DMS 273 (cell line): ENCODE data around the gene RPS19.
"Not testable (repeated sequence)": the region's sequence is repeated elsewhere in the genome, so short reads cannot be mapped to it uniquely, and the experiment has no call there.

Experiments used
- DNase-seq: peaks from one replicate; lab custom pipeline; 2025; ENCODE audit not compliant: unreplicated experiment; lab: John Stamatoyannopoulos, UW

RPS19 gene

DNA sequence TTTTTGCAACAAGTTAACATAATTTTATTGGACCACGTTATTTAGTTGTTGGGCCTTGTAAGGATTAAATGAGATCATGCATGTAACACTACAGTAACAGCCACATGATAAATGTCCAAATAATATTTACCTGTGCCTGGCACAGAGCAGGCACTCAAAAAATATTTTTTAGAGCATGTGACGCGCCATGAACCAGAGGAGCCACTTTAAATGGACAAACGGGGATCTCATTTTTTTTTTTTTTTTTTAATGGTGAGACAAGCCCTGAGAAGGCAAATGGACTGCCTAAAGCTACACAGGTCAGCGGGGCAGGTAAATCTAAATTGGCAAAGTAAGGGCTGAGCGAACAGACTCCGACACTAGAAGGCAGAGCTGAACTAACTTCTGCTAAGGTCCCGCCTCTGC lies 840 bp upstream of the RPS19 start:
- DNase-seq = no peak

DNA sequence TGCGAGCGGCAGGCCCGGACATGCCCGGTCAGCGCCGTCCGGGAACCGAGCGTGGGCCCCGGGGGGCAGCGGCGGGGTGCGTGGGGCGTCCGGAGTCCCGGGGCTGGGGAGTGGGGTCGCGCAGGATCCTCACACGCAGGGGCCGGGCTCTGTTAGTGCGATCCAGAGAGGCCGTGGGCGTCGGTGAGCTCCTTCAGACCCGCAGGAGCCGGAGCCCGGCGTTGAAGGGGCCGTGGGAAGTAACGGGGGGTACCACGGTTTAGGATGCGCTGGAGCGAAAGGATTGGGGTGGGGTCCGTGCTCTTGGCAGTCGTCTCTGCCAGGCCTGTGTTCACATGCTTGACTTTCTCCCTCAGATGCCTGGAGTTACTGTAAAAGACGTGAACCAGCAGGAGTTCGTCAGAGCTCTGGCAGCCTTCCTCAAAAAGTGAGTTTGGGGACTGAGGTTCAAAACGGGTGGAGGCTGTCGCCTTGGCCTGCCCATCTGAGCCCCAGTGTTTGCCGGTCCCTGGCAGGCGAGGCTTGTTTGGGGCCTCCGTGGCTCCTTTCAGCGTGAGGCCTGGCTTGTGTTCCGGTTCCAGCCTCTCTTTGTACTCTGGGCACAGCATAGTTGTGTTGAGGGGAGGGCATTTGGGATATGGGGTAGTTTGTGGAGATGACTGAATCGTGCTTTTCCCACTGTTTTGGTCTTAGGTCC lies 512 bp downstream of the RPS19 start:
- no peak for DNase-seq

DNA sequence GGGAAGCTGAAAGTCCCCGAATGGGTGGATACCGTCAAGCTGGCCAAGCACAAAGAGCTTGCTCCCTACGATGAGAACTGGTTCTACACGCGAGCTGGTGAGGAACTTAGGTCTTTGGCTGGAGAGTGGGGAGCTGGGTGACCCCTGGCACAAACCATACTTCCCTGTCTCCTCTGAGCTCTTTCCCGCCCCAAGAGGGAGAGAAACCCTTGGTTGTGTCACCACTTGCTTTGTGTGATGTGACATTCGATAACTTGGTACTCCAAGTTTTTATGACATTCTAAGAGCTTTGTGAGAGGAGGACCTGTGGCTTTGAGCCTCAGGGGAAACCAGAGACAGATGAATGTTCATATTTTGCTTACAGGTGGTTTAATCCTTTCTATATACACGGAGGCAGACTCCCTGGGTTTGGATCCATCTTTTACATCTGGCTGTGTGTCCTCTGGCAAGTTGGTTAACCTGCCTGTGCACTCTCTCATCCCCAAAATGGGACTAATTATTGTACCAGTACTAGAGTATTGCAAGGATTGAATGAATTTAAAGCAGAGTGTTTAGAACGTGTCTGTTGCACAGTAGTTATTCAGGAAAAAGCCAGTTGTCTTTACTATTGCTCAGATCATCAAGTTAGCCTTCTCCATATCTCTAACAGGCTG lies 1.2 kb downstream of the RPS19 start:
- DNase-seq = no peak

DNA sequence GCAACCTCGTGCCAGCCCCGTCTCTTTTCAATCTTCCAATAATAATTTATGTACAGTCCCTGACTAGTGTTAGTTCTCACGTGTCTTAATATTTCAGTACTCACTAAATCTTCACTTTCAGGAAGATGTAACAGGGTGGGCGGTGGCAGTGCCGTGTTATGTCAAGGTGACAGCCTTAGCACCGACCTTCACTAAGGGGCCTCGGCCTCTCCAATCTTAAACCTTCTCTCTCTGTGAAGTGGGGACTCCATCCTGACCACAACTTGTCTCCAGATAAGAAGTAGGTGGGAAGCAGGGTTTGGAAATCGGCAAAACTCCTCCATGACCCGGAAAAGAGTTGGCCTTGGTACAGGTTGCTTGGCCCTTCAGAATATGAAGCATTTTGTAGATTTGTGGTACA lies 1.8 kb downstream of the RPS19 start:
- DNase-seq = no peak

DNA sequence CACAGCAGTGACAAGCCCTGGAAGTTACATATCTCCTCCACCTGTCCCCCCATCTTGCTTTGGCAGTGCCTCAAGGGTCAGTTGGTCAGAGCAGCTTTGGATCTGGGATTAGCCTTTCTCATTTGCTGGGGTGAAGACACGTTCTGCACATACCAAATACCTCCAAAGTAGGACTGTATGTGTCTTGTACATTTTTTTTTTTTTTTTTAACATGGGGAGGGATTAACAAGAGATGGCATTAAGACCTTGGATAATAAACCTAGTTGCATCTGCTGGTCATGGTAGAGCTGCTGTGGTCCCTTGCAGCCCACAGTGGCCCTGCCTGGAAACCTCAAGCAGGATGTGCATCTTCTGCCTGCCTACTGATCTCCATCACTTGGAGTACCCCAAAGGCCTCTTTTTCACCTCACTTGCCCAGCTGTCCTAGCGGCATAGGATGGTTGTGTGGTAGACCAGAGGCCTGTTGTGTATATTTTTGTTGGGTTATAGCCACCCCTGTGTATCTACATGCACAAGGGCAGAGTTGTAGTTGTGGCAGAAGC lies 2.5 kb downstream of the RPS19 start:
- DNase-seq = no peak

DNA sequence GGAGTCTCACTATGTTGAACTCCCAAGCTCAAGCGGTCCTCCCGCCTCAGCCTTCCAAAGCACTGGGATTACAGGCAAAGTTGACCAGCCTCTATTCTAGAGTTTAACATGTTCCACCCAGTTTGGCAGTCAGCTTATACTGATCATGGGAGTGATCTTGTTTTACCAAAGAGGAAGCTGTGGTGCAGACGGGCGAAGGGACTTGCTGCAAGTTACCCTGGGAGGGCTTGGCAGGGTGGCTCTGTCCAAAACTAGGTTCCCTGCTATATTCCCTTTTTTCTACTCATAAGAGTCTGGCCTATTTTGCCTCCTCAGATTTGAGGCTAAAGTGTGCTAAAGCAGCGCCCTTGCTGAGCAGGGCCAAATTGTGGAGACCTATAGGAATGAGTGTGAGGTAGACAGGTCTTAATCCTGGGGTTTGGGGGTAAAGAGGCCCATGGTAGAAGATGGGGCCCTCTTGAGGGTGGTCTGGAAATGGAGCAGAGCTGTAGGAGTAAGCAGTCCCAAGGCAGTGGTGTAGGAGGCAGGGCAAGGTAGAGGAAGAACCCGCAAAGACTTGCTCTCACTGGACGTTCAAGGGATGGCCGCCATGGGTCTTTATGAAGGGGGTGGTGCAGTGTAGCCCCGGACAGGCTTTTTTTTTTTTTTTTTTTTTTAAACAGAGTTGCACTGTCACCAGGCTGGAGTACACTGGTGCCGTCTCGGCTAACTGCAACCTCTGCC lies 3.3 kb downstream of the RPS19 start:
- DNase-seq = no peak

DNA sequence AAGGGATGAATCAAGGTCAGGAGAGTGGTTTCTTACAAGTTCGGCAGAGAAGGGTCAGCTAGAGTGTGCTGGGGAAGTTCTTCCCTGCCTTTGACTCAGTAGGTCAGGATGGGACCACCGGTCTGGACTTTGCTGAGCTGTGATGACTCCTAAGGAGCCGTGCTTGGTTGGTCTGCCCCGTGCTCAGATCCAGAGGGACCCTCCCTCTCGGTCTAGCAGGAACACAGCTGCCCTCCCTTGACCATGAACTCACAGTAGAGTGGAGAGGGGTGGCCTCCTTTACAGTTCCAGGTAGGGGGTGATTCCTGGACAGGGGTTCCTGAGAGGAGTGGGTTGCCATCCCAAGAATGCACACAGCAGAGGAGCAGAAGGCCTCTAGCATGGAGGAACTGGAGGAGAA lies 4.3 kb downstream of the RPS19 start:
- no peak for DNase-seq

DNA sequence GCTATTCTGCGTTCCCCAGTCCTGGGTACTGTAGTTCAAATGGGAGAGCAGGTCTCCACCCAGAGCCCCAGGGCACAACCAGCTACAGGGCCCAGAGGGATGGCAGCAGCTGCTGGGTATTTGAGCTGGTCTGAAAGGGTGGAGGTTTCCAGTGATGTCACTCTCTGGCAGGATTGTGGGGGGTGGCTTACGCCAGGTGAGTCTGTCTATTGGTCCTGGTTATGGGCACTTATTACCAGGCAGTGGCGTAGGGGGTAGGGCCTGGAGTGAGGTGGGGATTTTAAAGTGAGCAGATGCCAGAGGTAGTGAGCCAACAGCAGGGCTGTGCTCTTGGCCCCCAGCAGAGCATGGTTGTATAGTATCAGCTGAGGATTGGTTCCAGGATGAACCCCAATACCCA lies 6.2 kb downstream of the RPS19 start:
- peak; percentile 64 for DNase-seq

DNA sequence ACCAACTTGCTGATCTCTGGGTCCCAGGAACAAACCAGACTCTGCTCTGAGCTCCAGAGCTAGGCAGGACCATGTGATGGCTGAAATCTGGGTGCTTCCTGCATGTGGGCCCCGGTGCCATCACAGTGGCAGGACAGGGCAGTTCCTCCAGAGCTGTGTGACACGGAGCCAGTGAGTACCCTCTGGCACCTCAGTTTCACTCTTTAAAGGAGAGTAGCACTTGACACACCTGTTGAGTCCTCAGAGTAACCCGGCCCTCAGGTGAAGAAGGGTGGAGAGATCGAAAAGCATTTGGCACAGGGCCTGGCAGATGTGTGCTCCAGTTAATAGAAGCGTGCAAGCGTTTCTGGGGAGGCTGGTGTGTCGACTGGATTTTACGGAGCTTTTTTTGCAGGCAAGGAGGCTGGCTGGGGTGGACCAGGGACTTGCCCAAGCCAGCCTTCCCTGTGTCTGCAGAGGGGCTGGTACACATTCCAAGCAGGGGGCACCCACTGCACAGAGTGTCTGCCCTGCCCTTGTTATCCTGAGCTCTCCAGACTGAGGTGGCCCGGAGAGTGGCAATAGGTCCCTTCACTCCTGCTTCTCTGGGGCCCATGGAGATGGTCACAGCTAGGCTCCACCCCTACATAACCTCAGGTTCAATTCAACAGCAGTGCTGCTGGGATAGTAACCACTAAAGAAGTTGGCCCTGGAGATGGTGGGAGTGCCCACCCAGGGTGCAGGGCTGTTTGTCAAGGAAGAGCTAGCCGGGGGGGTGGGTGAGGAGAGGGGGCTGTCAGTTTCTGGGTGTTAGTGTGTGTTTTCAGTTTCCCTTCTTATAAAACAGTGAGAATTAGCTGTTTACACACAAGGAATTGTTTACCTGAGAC lies 8.3 kb downstream of the RPS19 start:
- DNase-seq = peak; percentile 47

DNA sequence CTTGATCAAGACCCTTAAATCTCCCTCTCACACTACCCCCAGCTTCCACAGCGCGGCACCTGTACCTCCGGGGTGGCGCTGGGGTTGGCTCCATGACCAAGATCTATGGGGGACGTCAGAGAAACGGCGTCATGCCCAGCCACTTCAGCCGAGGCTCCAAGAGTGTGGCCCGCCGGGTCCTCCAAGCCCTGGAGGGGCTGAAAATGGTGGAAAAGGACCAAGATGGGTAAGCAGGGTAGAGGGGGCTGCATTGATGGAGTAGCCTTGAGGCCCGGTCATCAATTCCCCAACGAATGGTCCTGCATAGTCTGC lies 8.9 kb downstream of the RPS19 start:
- DNase-seq = no peak

DNA sequence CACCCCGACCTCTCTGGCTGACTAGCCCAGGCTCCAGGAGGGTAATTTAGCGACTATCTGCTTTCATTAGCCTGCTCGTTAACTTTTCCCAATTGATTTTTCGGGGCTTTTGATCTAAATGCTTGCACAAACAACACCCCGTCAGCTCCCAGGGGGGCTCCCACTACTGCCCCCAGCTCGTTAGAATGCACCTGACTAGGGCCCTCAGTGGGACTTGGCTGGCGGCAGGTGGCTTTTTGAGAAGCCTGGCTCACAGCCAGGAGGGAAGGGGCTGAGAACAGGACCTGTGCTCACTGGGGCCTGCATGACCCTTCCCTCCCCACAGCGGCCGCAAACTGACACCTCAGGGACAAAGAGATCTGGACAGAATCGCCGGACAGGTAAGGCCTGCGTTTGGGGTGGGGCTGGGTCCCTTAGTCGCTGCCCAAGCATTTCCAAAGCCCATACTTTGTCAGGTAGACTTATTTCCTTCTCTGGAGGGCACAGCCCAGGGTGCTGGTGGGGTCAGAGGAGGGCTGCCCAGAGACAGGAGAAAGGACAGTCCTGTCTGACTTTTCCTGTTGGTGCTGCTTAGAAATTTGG lies 9.4 kb downstream of the RPS19 start:
- peak; percentile 59 for DNase-seq

DNA sequence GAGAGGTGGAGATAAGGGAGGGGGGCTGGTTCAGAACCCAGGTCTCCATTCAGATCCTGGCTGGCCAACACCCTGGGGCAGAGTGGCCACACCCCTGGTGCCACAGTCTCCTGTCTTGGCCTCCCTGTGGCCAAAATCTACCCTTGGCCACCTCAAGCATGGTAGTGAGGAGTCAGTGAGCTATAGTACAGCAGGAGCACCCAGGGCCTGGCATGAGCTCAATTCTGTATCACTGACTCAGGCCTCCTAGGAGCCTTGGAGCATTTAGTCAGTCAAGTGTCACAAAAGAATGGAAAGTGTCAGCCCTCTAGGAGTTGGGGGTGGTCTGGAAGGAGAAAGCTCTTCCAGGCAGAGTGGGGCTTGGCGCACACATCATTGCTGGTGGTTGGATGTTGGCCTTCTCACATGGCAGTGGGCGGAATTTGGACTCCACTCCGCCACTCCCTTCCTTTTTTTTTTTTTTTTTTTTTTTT lies 10.4 kb downstream of the RPS19 start:
- DNase-seq = peak; percentile 65

DNA sequence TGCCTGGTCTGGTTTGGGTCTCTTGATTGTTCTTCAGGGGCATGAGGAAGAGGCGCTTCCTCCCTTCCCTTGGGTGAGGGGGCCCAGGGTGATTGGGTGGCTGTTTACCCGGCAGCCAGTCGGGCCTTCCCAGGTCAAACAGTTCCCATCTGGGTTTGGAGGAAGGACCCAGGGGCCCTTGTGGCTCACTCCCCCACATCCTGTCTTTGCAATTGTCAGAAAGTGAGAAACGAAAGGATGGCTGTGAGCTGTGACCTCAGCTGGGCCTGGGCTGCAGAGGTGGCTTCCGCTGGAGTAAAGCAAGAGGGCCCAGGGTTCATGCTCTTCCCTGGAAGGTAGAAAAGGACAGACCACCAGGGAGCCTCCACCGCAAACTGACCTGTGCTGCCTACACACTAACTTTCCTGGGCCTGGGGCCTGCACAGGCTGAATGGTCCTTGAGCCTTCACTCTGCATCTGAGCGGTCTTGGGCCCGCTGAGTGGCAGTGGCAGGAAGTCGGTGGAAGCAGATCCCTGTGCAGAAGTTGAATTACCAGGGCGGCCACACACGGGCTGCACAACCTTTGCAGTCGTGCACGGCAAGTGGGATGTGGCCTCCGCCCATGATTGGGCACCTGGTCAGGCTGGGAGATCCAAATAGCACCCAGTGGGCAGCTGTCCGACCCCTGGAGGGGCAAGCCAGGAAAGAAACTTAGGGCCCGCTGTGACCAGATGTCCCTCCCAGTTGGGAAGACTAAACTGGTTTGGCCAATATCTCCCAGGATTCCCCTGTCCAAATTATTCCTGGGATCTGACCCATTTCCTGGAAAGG lies 11.7 kb downstream of the RPS19 start:
- peak; percentile 70 for DNase-seq

DNA sequence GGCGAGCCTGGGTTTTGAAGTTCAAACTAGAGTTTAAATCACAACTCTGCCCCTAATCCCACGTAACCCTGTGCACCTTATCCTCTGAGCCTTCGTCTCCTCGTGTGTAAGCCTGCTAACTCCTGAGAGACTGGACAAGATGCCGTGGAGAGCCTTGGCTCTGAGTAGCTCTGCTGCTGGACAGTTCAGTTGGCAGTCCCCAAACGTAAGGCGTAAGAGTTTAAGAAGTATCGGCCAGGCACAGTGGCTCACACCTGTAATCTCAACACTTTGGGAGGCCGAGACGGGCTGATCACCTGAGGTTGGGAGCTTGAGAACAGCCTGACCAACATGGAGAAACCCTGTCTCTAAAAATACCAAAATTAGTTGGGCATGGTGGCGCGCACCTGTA lies 12.3 kb downstream of the RPS19 start:
- peak; percentile 70 for DNase-seq

DNA sequence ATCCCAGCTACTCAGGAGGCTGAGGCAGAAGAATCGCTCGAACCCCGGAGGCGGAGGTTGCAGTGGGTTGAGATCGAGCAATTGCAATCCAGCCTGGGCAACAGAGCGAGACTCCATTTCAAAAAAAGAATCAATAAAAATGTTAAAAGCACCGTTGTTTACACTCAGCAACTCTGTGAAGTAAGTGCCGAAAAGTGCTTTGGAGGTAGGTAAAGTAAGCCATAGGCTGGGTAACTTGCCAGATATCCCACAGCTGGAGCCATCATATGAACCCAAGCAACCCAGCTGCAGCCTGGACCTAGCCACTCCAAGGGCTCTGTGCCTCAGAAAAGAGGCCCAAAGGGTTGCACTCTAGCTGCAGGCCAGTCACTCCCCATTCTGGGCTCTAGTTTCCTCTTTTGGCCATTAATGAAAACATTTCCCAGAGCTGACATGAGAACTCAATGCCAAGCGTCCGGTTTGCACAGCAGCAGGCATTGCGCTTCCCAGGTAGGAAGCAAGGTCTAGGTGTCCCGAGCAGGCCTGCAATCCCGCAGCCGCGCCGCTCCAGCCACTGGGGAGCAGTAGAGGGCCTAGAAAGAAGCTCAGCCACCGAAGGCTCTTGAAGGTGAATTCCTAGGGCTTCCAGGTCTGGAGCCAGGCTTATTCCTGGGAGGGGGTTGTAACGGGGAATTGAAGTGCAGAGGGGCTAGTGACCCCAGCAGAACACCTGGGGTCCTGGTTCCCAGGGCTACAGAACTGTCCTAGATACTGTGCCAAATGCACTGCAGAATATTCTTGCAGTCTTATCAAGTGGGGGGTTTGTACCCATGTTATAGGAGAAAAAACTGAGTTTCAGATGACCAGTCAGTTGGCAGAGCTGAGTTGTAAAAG lies 13.0 kb downstream of the RPS19 start:
- DNase-seq = peak; percentile 92

DNA sequence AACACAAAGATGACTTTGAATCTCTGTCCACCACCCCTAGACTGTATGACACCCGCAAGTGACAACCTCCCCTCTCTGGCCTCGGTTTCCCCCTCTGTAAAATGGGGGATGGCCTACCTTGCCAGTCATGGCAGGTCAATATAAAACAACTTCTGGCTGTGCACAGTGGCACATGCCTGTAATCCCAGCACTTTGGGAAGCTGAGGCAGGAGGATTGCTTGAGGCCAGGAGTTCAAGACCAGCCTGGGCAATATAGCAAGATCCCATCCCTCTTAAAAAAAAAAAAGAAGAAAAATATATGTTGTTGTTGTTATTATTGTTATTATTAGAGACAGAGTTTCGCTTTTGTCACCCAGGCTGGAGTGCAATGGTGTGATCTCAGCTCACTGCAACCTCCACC lies 15.9 kb downstream of the RPS19 start:
- not testable (repeated sequence) for DNase-seq

DNA sequence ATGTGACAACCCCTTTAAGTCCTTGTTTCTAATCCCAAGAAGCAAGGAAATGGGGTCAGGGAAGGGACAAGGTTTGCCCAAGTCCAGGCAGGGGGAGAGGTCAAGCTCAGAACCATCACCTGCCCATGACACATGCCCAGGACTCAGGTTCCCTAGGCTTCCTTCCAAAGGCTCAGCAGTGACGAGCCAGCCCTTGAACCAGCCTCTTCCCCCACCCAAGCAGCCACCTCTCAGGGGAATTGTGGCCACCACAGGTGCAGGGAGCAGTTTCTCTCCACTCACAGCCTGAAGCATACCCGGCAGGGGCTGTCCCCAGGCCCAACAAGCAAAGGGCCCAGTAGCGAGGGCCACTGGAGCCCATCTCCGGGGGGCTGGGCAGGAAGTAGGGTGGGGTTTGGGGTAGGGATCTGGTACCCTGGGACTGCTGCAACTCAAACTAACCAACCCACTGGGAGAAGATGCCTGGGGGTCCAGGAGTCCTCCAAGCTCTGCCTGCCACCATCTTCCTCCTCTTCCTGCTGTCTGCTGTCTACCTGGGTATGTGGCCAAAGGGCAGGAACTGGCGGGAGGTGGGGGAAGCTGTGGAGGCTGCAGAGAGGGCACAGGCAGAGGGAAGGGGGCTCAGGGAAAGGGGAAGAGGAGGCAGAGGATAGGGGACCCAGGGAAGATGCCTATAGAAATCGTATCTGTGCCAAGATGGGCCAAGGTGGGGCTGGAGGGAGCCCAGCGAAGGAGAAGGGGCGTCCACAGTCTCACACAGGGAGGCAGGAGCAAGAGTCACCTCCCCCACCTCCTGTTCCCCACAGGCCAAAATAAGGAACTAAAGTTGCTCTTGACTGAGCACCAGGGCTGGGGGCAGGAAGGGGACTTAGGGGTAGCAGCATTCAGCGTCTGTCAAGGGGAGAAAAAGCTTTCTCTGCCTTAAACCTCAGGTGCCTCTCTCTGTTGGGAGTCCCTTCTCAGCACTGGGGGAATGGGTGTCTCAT lies 17.1 kb downstream of the RPS19 start, which contains the start of gene CD79A:
CD79A (plus strand) TSS at position 433 of the 986 bp plus-strand sequence; CDS start at position 459, 26 bp downstream.
- no peak for DNase-seq
